Measurements from ENCODE around the gene CYTH4. TPM values are rescaled to one million over a fixed set of nuclear protein-coding genes. Genes with fewer than 3 reads are reported as not detected.
"Not testable (repeated sequence)": the region's sequence is repeated elsewhere in the genome, so short reads cannot be mapped to it uniquely, and the experiment has no call there.

Gene CYTH4
- total RNA-seq, 1 donor from 2014 or later, result not detected

- no peak for TF ChIP-seq CTCF (IDR thresholded peaks at IDR 0.05; ENCODE audit: partially characterized antibody, unreplicated experiment)
- H3K4me1 Mint-ChIP-seq (ENCODE audit: low read depth, unreplicated experiment), result peaks cover 7% of the 10 kb centered on the region
- no peaks in the 10 kb centered on the region for H3K27me3 Mint-ChIP-seq (ENCODE audit: unreplicated experiment)
- no peak for DNase-seq
- no peaks in the 10 kb centered on the region for H3K36me3 Mint-ChIP-seq (ENCODE audit: unreplicated experiment)
- no peak overlapping the region for H3K4me3 Mint-ChIP-seq (ENCODE audit: unreplicated experiment)
- peaks cover 2% of the 10 kb centered on the region for H3K9me3 Mint-ChIP-seq (ENCODE audit: unreplicated experiment)
- H3K27ac Mint-ChIP-seq (ENCODE audit: unreplicated experiment), result no peak overlapping the region
Measured at GRCh38 chr22:37320726-37321677, 38.7 kb downstream of the CYTH4 start.

GRCh38 chr22:37324340-37325038 is 42.2 kb downstream of the CYTH4 start:
- H3K27me3 Mint-ChIP-seq (ENCODE audit: unreplicated experiment), result peaks cover 8% of the 10 kb centered on the region
- H3K36me3 Mint-ChIP-seq (ENCODE audit: unreplicated experiment), result no peaks in the 10 kb centered on the region
- peaks cover 11% of the 10 kb centered on the region for H3K4me1 Mint-ChIP-seq (ENCODE audit: low read depth, unreplicated experiment)
- peaks cover 8% of the 10 kb centered on the region for H3K9me3 Mint-ChIP-seq (ENCODE audit: unreplicated experiment)
- no peak overlapping the region for H3K4me3 Mint-ChIP-seq (ENCODE audit: unreplicated experiment)
- DNase-seq, result peak; percentile 50
- TF ChIP-seq CTCF (IDR thresholded peaks at IDR 0.05; ENCODE audit: partially characterized antibody, unreplicated experiment), result no peak
- no peak overlapping the region for H3K27ac Mint-ChIP-seq (ENCODE audit: unreplicated experiment)

GRCh38 chr22:37325039-37325395 is 42.7 kb downstream of the CYTH4 start:
- no peak for DNase-seq
- Mint-ChIP-seq H3K9me3 (ENCODE audit: unreplicated experiment) (peaks cover 9% of the 10 kb centered on the region), H3K36me3 (ENCODE audit: unreplicated experiment) (no peaks in the 10 kb centered on the region), H3K27ac (ENCODE audit: unreplicated experiment) (no peak overlapping the region), H3K4me1 (ENCODE audit: low read depth, unreplicated experiment) (peaks cover 12% of the 10 kb centered on the region), H3K27me3 (ENCODE audit: unreplicated experiment) (peaks cover 9% of the 10 kb centered on the region), H3K4me3 (ENCODE audit: unreplicated experiment) (no peak overlapping the region)
- no peak for TF ChIP-seq CTCF (IDR thresholded peaks at IDR 0.05; ENCODE audit: partially characterized antibody, unreplicated experiment)

GRCh38 chr22:37326726-37327125 is 44.4 kb downstream of the CYTH4 start:
- Mint-ChIP-seq H3K4me3 (ENCODE audit: unreplicated experiment) (no peak overlapping the region), H3K4me1 (ENCODE audit: low read depth, unreplicated experiment) (peaks cover 17% of the 10 kb centered on the region), H3K9me3 (ENCODE audit: unreplicated experiment) (peaks cover 10% of the 10 kb centered on the region), H3K36me3 (ENCODE audit: unreplicated experiment) (no peaks in the 10 kb centered on the region), H3K27me3 (ENCODE audit: unreplicated experiment) (peaks cover 9% of the 10 kb centered on the region), H3K27ac (ENCODE audit: unreplicated experiment) (no peak overlapping the region)
- no peak for DNase-seq
- TF ChIP-seq CTCF (IDR thresholded peaks at IDR 0.05; ENCODE audit: partially characterized antibody, unreplicated experiment), result no peak

GRCh38 chr22:37328017-37328416 is 45.7 kb downstream of the CYTH4 start:
- Mint-ChIP-seq H3K27me3 (ENCODE audit: unreplicated experiment) (peaks cover 15% of the 10 kb centered on the region), H3K27ac (ENCODE audit: unreplicated experiment) (no peak overlapping the region), H3K9me3 (ENCODE audit: unreplicated experiment) (peaks cover 14% of the 10 kb centered on the region), H3K36me3 (ENCODE audit: unreplicated experiment) (no peaks in the 10 kb centered on the region), H3K4me1 (ENCODE audit: low read depth, unreplicated experiment) (peaks cover 25% of the 10 kb centered on the region), H3K4me3 (ENCODE audit: unreplicated experiment) (no peak overlapping the region)
- no peak for DNase-seq
- TF ChIP-seq CTCF (IDR thresholded peaks at IDR 0.05; ENCODE audit: partially characterized antibody, unreplicated experiment), result no peak

GRCh38 chr22:37328538-37329237 is 46.4 kb downstream of the CYTH4 start:
- Mint-ChIP-seq H3K27me3 (ENCODE audit: unreplicated experiment) (peaks cover 15% of the 10 kb centered on the region), H3K9me3 (ENCODE audit: unreplicated experiment) (peaks cover 12% of the 10 kb centered on the region), H3K4me1 (ENCODE audit: low read depth, unreplicated experiment) (peaks cover 26% of the 10 kb centered on the region), H3K27ac (ENCODE audit: unreplicated experiment) (peak overlapping the region; percentile 68)
- not testable (repeated sequence) for H3K36me3 Mint-ChIP-seq (ENCODE audit: unreplicated experiment); H3K4me3 Mint-ChIP-seq (ENCODE audit: unreplicated experiment); DNase-seq
